ENCODE measurements around the gene FPGS.
"Not testable (repeated sequence)": the region's sequence is repeated elsewhere in the genome, so short reads cannot be mapped to it uniquely, and the experiment has no call there.

FPGS gene

GRCh38 chr9:127838375-127839078 is 35.8 kb downstream of the FPGS start:
- TF ChIP-seq CTCF (conservative IDR thresholded peaks at IDR 0.05) (no peak), ZFX (IDR thresholded peaks at IDR 0.05) (no peak)
- no peak overlapping the region for H3K27ac ChIP-seq

- no peak for TF ChIP-seq CTCF (conservative IDR thresholded peaks at IDR 0.05)
- TF ChIP-seq ZFX (IDR thresholded peaks at IDR 0.05), result no peak
- H3K27ac ChIP-seq, result no peak overlapping the region
These were observed 38.6 kb downstream of the FPGS start for GRCh38 chr9:127841087-127841835.

GRCh38 chr9:127844821-127845359 is 42.2 kb downstream of the FPGS start:
- H3K27ac ChIP-seq, result no peak overlapping the region
- TF ChIP-seq ZFX (IDR thresholded peaks at IDR 0.05) (no peak), CTCF (conservative IDR thresholded peaks at IDR 0.05) (no peak)

GRCh38 chr9:127845619-127846018 is 42.9 kb downstream of the FPGS start:
- H3K27ac ChIP-seq, result not testable (repeated sequence)

- no peak overlapping the region for H3K27ac ChIP-seq
- no peak for TF ChIP-seq ZFX (IDR thresholded peaks at IDR 0.05)
- TF ChIP-seq CTCF (conservative IDR thresholded peaks at IDR 0.05), result no peak
These were observed 43.9 kb downstream of the FPGS start for GRCh38 chr9:127846443-127847177.

- TF ChIP-seq CTCF (conservative IDR thresholded peaks at IDR 0.05) (no peak), ZFX (IDR thresholded peaks at IDR 0.05) (no peak)
- H3K27ac ChIP-seq, result no peak overlapping the region
These were observed 44.5 kb downstream of the FPGS start for GRCh38 chr9:127847178-127847510.

- no peak for TF ChIP-seq CTCF (conservative IDR thresholded peaks at IDR 0.05)
- TF ChIP-seq ZFX (IDR thresholded peaks at IDR 0.05), result no peak
- H3K27ac ChIP-seq, result no peak overlapping the region
These were observed 45.4 kb downstream of the FPGS start for GRCh38 chr9:127847833-127848755.

All from C4-2B (cell line).